Activated T-helper 9 cell treated with anti-CD3 and anti-CD28 coated beads, Interleukin-2, amount 50 U/mL, for 16 hours (primary cell): ENCODE results near the gene PTPN4.
A peak's percentile ranks its signal among the peaks of the same experiment; 100 is the strongest.
"Not testable (repeated sequence)": the region's sequence is repeated elsewhere in the genome, so short reads cannot be mapped to it uniquely, and the experiment has no call there.

ENCODE experiments used
- DNase-seq: peaks from one replicate; pipeline ENCODE4 v3.0.0-alpha.2; 2020; ENCODE audit warnings: low read depth

Gene PTPN4

GRCh38 chr2:119941981-119942513 is 182.3 kb downstream of the PTPN4 start:
- DNase-seq, result no peak

- no peak for DNase-seq
Observed at GRCh38 chr2:119943058-119943457, 183.3 kb downstream of the PTPN4 start.

- no peak for DNase-seq
Observed at GRCh38 chr2:119947535-119947934, 187.8 kb downstream of the PTPN4 start.

GRCh38 chr2:119950966-119951365 is 191.2 kb downstream of the PTPN4 start:
- DNase-seq, result no peak

GRCh38 chr2:119958670-119959268 is 199.0 kb downstream of the PTPN4 start:
- no peak for DNase-seq

GRCh38 chr2:119960821-119961220 is 201.1 kb downstream of the PTPN4 start:
- no peak for DNase-seq

GRCh38 chr2:119981896-119982295 is 222.2 kb downstream of the PTPN4 start:
- DNase-seq, result no peak

- no peak for DNase-seq
Observed at GRCh38 chr2:119982506-119982905, 222.8 kb downstream of the PTPN4 start.

- no peak for DNase-seq
Observed at GRCh38 chr2:119983108-119983507, 223.4 kb downstream of the PTPN4 start.

- DNase-seq, result no peak
Observed at GRCh38 chr2:119996148-119996547, 236.4 kb downstream of the PTPN4 start.

- not testable (repeated sequence) for DNase-seq
Observed at GRCh38 chr2:119996896-119997891, 237.5 kb downstream of the PTPN4 start.

GRCh38 chr2:120001471-120001870 is 241.7 kb downstream of the PTPN4 start:
- DNase-seq, result no peak

- no peak for DNase-seq
Observed at GRCh38 chr2:120004254-120004653, 244.5 kb downstream of the PTPN4 start.

GRCh38 chr2:120005834-120006521 is 246.3 kb downstream of the PTPN4 start:
- DNase-seq, result no peak

- no peak for DNase-seq
Observed at GRCh38 chr2:120007851-120008250, 248.1 kb downstream of the PTPN4 start.

- DNase-seq, result no peak
Observed at GRCh38 chr2:120012363-120012762, 252.6 kb downstream of the PTPN4 start.

GRCh38 chr2:120012771-120013596 is 253.3 kb downstream of the PTPN4 start, which contains the start of gene EPB41L5:
TSS of gene EPB41L5 (plus strand) at chr2:120013077. CDS start at chr2:120019085, 6,008 bp downstream.
- DNase-seq, result peak; percentile 69

- DNase-seq, result no peak
Observed at GRCh38 chr2:120013597-120014223, 254.0 kb downstream of the PTPN4 start.

GRCh38 chr2:120014226-120014980 is 254.7 kb downstream of the PTPN4 start:
- no peak for DNase-seq

- DNase-seq, result no peak
Observed at GRCh38 chr2:120016800-120017199, 257.1 kb downstream of the PTPN4 start.
